Stimulated activated CD4-positive, alpha-beta T cell treated with anti-CD3 and anti-CD28 coated beads, Interleukin-4, amount 100 ng/mL, for 1 hour (primary cell): ENCODE results near the gene XCR1.
"Not testable (repeated sequence)": the region's sequence is repeated elsewhere in the genome, so short reads cannot be mapped to it uniquely, and the experiment has no call there.

Experiments used
- DNase-seq: peaks from one replicate; pipeline ENCODE4 v3.0.0-alpha.2; 2020

XCR1 gene, protein sequence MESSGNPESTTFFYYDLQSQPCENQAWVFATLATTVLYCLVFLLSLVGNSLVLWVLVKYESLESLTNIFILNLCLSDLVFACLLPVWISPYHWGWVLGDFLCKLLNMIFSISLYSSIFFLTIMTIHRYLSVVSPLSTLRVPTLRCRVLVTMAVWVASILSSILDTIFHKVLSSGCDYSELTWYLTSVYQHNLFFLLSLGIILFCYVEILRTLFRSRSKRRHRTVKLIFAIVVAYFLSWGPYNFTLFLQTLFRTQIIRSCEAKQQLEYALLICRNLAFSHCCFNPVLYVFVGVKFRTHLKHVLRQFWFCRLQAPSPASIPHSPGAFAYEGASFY

DNA sequence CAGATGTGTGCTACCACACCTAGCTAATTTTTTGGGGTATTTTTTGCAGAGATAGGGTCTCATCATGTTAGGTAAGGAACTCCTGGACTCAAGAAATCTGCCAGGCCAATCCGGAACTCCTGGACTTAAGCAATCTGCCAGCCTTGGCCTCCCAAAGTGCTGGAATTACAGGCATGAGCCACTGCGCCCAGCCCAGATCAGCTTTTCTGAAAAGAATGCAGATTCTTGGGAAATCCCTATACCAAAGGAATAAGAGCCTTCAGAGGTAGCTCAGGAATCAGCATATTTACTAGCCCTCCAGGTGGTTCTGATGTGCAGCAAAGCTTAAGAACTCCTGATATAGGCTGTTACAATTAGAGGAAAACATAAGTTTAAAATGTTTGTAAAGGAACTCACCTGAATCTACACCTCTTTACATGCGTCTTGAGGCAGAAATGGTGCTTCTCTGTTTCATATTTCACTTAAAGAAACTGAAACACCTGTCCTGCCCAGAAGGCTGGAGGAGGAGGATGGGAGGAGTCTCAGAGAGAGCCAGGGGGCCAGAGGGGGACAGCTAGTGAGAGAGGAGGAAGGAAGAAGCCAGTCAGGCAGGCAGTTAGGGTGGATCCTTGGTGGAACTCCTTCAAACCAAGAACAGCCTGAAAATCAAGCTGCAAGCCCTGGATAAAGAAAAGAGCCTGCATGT is at the start of gene XCR1:
Gene XCR1, minus strand, starts transcription at position 463 of the 685 bp plus-strand sequence. CDS start 5,536 bp downstream, outside the sequence.
- DNase-seq: no peak

DNA sequence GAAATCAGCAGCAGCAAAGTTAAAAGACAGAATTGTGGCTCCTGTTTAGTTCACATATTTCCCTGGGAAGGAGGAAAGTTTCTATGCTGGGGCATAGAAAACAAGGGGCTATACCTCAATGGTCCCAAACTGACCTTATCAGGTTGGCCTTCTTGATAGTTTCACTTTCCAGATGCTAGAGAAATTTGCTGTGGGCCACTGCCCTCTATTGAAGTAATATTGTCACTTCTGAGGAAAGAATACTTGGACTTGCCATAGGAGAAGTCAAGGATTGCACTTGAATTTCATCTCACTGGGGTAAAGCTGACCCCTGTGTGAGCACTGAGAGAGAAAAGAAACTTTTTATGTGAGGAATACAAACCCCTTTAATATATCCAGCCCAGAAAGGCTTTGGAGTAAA is 49.3 kb upstream of the XCR1 start:
- DNase-seq: no peak

DNA sequence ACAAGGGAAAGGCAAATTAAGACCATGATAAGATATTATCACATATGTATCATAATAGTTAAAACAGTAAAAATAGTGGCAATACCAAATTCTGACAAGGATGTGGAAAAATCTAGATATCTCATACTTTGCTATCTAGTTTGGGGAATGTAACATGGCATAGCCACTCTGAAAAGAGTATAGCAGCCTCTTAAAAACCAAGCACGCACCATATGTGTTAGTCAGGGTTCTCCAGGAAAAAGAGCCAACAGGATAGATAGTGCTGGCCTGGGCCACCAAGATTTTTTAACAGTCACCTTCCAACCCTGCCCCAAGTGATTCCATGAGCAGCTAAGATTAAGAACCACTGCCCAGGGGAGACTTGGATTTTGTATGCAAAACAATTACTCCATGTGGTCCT is 48.5 kb upstream of the XCR1 start:
- no peak for DNase-seq

DNA sequence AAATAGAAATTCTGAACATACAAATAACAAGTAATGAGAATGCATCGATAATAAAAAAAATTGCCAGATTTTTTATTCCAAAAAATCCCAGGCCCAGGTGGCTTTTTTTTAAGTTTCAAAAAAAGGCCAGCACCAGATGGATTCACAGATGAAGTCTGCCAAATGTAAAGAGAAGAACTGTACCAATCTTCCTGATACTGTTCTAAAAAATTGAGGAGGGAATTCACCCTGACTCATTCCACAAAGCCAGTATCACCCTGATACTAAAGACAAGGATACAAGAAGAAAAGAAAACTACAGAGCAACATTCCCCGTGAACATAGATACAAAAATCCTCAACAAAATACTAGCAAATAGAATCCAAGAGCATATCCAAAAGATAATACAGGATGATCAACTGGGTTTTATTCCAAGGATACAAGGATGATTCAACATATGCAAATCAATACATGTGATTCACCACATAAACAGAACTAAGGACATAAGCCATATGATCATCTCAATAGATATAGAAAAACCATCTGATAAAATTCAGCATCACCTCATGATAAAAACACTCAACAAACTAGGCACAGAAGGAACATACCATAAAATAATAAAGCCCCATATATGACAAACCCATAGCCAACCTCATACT is 44.1 kb upstream of the XCR1 start:
- no peak for DNase-seq

DNA sequence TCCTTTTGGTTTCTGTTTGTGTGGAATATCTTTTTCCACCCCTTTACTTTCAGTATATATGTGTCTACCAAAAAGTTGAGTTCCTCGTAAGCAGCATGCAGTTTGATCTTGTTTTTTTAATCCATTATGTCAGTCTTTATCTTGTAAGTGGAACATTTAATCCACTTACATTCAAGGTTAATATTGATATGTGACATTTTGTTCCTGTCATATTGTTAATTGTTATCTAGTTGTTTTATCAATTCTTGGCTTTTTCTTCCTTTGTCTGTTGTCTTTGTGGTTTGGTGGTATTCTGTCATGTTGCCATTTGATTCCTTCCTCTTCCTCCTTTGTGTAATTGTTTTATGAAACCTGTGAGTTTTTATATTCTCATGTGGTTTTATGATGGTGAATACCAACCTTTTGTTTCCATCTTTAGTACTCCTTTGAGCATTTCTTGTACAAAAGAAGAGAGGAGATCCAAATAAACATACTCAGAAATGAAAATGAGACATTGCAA is 43.4 kb upstream of the XCR1 start:
- no peak for DNase-seq

DNA sequence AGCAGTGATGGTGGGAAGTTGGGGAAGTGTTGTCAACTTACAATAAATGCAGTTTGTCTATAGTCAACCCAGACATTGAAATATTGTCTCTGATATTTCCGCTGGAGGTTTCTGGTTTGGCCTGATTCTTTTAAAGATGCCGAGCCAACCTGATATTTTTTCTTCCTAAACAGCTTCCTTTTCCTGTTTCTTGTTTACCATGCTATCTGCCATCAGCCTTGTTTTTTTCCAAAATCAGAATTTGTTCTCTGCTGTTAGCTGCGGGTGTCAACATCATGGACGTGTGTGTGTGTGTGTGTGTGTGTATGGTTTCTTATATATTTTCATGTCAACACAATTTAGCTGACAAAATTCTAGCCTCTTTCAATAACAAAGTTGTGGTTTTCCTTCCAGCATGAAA is 41.2 kb upstream of the XCR1 start:
- no peak for DNase-seq

DNA sequence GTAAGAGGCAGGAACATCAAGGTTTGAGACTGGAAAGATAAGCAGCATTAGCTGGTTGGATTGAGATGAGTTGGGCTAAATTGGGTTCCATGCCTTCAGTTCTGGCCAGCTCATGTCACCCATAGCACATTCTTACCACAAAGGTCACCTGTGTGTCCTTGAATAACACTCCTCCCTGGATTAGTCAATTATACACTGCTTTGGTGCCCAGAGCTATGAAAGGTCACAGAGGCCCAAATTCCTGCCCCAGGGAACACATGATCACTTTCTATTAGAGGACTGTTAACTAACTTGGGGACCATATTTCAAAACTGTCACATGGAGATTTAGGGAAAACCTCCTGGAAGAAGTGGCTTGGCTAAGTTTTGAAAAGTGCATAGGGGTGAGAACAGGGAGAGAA is 40.1 kb upstream of the XCR1 start:
- DNase-seq: no peak

DNA sequence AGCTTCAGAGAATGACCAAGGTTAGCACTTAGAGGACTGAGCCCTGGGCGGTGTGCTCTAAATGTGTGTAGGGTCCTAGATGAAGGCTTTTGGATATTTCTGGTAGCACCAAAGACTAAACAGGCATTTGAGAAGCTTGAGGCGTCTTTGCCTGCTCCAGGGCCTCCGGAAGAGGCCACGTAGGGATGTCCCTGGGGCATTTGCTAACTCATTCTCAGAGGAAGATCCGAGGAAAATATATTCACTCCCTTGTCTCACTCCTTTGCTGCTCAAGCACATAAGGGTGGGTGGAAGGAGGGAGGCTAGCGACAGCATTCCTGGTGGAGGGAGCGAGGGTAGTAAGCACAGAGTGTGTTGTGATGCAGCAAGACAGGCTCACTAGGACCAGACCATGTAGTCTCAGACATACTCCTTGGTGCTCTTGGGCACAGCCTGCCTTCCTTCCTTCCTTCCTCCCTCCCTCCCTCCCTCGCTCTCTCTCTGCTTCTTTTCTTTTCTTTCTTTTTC is 38.5 kb upstream of the XCR1 start:
- no peak for DNase-seq

DNA sequence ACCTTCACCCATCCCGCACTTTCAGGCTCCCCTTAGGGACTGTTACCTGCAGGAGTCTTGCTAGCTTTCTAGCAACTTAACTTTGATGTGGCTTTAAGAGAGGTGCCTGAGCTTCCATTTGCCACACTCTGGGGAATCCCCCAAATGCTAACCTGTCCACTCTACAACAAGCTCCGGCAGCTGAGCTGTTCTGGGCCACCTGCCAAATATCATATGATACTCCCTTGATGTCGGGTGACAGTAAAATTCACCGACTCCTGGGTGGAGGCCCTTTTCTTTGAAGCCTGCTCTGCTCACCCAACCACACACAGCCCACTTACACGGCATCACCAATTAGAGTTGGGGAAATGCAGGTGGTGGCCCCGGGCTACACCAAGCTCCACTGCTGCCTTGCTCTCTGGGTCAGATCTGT is 38.0 kb upstream of the XCR1 start:
- DNase-seq: peak; percentile 75

DNA sequence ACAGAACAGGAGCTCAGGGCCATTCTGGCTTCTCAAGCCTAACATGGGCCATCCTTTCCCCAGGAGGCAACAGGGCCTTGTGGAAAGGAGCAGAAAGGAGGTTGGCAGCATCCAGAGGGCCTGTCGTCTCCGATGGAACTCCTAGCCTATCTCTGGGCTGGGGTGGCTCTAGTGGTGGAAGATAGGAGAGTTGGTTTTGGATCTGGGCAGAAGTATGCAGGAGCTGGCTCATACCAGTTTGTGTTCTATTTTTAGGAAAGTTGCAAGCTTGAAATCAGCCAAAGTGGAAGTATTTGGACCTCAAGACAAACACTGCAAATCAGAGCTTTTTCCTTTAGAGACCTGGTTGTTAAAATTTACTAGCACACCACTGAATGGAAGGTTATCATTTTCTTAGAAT is 35.4 kb upstream of the XCR1 start:
- DNase-seq: no peak

DNA sequence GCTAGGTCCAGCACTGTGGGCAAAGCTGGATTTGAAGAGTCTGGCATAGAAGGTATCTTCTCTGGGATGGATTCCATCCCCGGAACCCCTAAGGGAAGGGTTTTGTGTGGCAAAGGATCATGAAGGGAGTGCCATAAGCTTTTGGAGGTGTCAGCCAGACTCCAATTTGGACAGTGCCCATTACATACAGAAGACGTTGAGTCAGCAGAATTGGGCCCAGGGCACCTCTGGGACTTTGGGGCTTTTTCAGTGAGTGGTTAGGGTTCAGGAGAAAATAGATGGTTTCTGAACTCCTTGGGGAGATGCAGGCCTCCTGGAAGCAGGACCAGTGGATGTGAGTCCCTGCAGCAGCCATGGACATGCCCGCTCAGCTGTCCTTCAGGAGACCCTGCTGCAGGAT is 34.6 kb upstream of the XCR1 start:
- DNase-seq: no peak

DNA sequence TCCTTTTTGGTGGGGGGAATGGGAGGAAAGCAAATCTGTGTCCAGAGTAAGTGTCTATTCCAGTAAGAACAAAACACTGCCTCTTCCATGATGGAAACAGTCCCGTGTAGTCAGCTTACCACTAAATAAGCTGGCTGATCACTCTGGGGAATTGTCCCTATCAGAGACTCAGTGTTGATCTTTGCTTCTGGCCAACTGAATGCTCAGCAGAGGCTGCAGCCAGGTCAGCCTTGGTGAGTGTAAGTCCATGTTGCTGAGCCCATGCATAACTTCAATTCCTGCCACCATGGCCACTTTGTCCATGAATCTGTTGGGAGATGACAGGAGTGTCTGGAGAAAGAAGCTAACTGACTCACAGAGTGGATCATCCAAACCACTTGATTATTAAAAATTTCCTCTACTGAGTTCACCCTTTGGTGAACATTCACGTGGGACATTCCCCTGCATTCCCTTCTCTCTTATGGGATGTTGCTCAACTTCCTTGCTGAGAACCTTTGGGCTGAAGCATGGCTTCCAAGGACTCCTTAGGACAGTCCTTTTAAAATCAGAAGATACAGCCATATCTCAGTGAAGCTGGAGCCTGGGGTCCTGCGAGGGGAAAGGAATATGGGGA is 33.9 kb upstream of the XCR1 start:
- no peak for DNase-seq

DNA sequence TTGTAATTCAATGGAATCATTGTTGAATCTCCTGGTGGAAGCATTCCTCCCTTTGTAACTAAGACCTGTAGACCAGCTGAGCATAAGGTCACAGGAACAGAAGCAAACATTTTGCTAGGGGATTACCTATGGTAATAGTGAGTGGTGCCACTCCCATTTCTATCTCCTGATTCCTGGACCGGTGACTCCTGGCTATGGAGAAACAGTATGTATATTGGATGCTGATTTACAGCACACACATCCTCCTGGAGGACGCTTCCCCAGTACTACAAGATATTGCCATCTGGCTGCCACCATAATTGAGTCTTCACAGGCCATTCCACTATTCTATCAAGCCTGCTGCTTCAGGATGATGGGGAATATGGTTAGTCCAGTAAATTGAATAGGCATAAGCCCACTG is 33.3 kb upstream of the XCR1 start:
- DNase-seq: no peak

DNA sequence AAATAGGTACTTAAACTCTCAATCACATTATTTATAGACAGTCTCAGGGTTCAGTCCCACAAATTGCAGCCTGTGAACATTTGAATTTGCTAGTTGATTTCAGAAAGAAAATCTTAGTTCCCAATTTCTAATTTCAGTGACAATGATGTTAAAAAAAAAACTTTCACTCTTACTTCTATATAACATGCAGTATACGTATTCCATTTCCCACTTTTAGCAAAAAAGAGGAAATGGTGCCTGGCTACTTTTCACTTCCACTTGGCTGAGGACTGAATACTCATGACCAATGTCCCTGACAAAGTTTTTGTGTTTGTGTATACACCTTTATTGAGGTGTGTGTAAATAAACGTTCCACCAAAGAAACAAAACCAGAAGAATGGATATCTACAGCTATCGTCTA is 32.1 kb upstream of the XCR1 start:
- no peak for DNase-seq

DNA sequence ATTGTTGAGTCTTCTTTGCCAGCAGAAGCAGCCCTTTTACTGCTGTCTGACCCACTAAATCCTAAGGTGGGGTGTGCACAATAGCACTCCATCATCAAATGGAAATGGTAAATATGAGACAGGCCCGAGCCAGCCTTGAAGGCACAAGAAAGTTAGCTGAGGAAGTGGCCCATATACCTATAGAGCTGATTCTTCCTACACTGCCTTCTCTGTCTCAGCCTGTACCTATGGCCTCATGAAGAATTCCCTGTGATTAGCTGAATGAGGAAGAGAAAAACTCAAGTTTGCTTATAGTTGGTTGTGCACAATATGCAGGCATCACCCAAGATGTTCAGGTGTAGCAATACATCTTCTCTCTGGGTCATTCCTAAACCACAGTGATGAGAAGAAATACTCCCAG is 31.7 kb upstream of the XCR1 start:
- DNase-seq: no peak

DNA sequence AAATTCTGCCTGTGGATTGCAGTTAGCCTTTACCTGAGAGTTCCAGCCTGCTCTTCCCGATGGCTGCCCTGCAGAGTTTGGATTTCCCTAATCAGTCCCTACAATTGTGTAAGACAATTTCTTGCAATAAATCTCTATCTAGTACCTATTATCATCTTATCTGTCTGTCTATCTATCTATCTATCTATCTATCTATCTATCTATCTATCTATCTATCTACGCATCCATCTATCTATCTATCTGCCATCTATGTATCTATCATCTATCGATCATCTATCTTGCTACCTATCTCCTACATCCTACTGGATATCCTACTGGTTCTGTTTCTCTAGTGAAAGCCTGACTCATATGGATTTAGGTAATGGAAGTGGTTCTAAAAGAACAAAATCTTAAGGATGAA is 30.4 kb upstream of the XCR1 start:
- DNase-seq: no peak

DNA sequence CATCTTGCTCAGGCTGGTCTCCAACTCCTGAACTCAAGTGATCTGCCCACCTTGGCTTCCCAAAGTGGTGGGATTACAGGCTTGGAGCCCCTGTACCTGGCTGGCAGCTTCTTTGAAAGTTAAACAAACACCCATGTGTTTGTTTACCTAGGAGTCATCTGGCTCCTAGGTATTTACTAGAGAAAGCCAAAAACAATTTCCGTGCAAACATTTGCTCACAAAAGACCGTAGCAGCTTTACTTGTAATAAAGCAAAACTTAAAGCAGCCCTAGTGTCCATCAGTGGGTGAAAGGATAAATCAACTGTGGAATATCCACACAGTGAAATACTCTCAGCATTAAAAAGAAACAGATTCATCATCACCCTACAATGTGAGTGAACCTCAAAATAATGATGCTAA is 29.4 kb upstream of the XCR1 start:
- no peak for DNase-seq

DNA sequence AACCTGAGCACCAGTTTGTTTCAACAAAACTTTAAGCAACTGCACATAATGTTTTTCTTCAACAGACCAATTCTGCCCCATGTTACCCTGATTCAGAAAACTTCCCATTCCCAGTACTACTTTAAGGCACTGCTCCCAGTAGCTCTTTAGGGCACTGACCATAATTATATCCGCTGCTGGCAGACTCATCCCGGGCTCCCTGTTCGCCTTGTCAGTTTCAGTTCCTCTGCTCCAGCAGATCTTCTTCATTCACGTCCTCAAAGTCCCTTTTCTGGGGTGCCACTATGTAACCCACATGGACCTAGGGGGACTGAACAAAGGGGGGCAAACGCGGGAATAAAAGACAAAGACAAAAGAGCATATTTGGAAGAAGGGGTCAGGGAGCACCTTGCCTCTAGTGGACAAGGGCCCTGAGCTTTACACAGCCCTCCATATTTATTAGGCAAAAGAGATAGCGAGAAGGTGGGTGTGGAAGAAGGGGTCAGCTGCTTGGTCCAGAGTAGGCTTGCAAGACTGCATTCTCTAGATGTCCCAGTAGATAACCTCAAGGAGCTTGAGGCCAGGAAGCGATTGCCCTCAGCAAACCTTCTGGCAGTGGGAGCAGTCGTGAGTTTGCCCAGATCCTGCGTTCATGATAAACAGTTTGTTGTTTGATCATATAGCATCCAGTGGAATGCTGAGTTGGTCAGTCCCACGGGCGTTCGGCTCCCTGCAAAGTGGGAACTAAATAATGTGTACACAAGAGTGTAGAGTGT is 26.7 kb upstream of the XCR1 start:
- DNase-seq: not testable (repeated sequence)

DNA sequence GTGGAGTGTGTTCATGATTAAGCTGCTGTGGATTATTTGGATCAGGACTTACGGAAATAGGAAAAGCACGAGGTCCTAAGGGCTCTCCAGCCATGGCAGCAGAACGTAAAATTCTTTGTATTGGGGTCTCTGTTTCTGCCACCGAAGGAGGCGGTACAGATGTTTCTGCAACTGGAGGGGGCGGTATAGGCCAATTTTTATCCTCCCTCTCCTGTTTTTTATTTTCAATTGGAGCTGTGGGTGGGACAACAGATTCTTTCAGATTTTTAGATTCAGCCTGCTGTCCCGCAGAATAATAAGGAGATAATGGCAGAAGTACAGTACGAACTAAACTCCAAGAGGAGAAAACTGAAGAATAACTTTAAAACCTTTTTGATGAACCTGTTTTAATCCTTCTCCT is 26.0 kb upstream of the XCR1 start:
- not testable (repeated sequence) for DNase-seq

DNA sequence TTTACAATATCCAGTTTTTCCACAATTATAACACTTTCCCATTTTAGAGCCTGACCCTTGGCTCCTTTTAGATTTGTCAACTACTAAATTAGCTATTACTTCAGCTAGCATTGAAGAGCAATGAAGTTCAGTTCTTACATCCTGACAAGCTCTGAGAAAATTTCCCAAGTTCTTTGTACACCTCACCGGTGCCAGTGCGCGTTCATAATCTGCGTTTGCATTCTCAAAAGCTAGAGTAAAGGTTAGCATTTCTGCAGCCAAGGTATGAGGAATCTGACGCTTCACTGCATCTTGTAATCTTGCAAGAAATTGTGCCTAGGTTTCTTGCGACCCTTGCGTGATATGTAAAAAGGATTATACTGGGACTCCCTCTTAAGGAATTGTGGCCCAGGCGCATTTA is 25.2 kb upstream of the XCR1 start:
- no peak for DNase-seq

DNA sequence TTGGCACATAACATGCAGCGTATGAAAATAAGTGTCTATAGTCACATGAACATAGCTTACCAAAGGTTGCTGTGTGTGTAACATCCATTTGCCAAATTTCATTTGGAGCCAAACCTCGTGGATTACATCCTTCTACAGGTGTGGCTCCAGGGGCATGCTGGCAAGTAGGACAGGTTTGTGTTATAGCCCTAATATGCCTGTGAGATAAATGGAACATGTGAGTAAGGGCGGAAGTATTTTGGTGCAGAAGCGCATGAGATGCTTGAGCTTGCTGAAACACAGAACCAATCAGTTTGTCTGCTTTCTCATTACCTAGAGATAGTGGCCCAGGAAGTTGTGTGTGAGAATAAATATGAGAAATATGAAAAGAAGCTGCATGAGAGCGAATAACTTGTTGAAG is 21.8 kb upstream of the XCR1 start:
- DNase-seq: no peak

DNA sequence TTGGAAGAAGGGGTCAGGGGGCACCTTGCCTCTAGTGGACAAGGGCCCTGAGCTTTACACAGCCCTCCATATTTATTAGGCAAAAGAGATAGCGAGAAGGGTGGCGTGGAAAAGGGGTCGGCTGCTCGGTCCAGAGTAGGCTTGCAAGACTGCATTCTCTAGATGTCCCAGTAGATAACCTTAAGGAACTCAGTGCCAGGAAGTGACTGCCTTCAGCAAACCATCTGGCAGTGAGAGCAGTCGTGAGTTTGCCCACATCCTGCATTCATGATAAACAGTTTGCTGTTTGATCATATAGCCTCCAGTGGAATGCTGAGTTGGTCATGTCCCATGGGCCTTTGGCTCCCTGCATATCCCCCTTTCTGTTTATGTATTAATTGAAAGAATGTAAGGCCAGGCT is 18.9 kb upstream of the XCR1 start:
- not testable (repeated sequence) for DNase-seq

DNA sequence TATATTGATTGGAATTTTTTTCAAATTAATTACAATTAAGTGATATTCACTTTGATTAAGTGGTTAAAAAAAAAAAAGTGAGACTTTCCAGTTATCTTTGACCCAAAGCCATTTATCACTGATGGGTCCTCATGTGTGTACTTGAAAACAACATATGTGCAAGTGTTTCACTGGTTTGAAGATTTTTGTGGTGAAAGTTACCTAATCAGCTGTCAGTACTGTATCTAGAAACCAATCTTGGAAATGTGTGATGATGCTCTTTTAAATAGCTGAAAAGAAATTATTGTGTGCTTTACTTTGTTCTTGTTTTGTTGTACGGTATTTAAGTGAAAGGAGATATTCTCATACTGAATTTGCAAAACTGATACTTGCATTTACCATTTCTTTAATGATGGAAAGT is 11.6 kb upstream of the XCR1 start:
- DNase-seq: no peak
